ENCODE data around the gene CEP89. TPM values are rescaled to one million over a fixed set of nuclear protein-coding genes. Genes with fewer than 3 reads are reported as not detected.

CEP89 gene
- total RNA-seq, 4 donors from 2014 or later = 8.8 to 19.8 (median 14.0) TPM

DNA sequence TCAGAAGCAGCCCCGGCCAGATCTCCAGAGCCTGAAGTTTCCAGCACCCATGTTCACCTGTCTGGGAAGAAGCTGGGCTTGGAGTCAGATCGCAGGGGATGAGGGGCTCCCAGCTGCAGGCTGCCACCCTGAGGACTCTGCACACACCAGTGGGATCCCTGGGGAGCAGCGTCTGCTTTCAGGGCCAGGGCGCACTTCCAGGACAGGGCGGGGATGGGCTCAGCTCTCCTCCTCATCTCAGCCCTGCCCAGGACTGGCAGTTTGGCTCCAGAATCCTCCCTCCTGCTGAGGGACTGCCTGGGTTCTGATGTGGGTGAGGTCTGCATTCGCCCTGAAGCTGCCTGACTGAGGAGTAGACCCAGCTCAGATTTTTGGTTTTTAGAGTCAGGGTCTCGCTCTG lies 105.7 kb downstream of the CEP89 start:
- peaks cover 0 to 10% (median 0%) of the 10 kb centered on the region in 4 donors for H3K4me1 ChIP-seq
- H3K27me3 ChIP-seq = no peaks in the 10 kb centered on the region
- no peaks in the 10 kb centered on the region for H3K9me3 ChIP-seq
- H3K27ac ChIP-seq = no peak overlapping the region
- peak in 1 of 3 donors; percentile 36 for DNase-seq
- peak overlapping the region in 2 of 4 donors; percentile 47 to 54 for H3K4me3 ChIP-seq
- peaks cover 0 to 36% (median 0%) of the 10 kb centered on the region in 3 donors for H3K36me3 ChIP-seq
- no peak for TF ChIP-seq POLR2A (IDR thresholded peaks at IDR 0.05)
- TF ChIP-seq, protein P1, sequence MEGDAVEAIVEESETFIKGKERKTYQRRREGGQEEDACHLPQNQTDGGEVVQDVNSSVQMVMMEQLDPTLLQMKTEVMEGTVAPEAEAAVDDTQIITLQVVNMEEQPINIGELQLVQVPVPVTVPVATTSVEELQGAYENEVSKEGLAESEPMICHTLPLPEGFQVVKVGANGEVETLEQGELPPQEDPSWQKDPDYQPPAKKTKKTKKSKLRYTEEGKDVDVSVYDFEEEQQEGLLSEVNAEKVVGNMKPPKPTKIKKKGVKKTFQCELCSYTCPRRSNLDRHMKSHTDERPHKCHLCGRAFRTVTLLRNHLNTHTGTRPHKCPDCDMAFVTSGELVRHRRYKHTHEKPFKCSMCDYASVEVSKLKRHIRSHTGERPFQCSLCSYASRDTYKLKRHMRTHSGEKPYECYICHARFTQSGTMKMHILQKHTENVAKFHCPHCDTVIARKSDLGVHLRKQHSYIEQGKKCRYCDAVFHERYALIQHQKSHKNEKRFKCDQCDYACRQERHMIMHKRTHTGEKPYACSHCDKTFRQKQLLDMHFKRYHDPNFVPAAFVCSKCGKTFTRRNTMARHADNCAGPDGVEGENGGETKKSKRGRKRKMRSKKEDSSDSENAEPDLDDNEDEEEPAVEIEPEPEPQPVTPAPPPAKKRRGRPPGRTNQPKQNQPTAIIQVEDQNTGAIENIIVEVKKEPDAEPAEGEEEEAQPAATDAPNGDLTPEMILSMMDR (IDR thresholded peaks at IDR 0.05) = no peak

DNA sequence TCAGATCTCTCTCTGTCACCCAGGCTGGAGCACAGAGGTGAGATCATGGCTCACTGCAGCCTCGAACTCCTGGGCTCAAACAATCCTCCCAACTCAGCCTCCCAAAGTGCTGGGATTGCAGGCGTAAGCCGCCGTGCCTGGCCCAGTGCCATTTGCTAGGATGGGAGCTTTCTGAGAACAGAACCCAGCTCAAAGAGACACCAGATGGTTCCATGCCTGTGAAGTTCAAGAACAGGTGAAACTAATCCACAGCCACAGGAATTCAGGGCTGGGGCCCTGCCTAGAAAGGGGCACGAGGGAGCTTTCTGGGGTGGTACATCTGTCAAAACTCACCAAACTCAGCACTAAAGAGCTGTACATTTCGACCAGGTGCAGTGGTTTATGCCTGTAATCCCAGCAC lies 106.4 kb downstream of the CEP89 start:
- peak in 1 of 3 donors; percentile 9 for DNase-seq
- Histone ChIP-seq H3K27ac (no peak overlapping the region), H3K4me3 (peak overlapping the region in 1 of 4 donors; percentile 54), H3K9me3 (no peaks in the 10 kb centered on the region), H3K27me3 (no peaks in the 10 kb centered on the region), H3K36me3 (peaks cover 0 to 43% (median 0%) of the 10 kb centered on the region in 3 donors), H3K4me1 (peaks cover 0 to 3% (median 0%) of the 10 kb centered on the region in 4 donors)
- TF ChIP-seq POLR2A (IDR thresholded peaks at IDR 0.05) = no peak
- TF ChIP-seq, protein P1 (IDR thresholded peaks at IDR 0.05) = no peak

DNA sequence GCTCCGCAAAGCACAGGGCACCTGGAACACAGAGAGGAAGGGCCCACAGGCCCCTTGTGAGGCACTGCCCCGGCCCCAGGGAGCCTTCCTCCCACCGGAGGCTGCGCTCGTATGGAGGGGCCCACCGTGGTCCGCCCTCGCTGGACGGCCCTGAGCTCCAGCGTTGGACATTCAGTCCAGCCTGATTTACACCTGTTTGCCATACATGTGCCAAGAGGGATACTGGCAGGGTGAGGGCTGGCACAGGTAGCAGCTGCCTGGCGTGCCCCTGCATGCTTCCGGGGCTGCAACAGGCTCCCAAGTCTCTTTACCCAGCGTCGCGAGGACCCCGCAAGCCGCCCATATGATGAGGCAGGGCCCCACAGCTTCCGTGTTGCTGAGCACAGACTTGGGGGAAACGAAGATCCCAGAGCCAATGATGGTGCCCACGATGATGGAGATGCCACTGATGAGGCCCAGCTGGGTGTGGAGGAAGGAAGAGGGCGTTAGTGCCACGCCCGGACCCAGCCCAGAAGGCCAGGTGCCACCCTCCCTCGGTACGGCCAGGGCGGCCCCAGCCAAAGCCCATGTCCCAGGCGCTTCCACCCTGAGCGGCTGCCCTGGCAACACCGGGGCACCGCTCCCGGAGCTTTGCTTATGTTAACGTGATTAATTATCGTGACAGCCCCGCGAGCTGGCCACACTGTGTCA lies 107.3 kb downstream of the CEP89 start:
- peaks cover 0 to 52% (median 0%) of the 10 kb centered on the region in 3 donors for H3K36me3 ChIP-seq
- H3K4me3 ChIP-seq = peak overlapping the region in 1 of 4 donors; percentile 54
- peak in 1 of 3 donors; percentile 44 for DNase-seq
- H3K27me3 ChIP-seq = no peaks in the 10 kb centered on the region
- H3K9me3 ChIP-seq = no peaks in the 10 kb centered on the region
- TF ChIP-seq, protein P1 (IDR thresholded peaks at IDR 0.05) = no peak
- no peak for TF ChIP-seq POLR2A (IDR thresholded peaks at IDR 0.05)
- no peaks in the 10 kb centered on the region for H3K4me1 ChIP-seq
- no peak overlapping the region for H3K27ac ChIP-seq

DNA sequence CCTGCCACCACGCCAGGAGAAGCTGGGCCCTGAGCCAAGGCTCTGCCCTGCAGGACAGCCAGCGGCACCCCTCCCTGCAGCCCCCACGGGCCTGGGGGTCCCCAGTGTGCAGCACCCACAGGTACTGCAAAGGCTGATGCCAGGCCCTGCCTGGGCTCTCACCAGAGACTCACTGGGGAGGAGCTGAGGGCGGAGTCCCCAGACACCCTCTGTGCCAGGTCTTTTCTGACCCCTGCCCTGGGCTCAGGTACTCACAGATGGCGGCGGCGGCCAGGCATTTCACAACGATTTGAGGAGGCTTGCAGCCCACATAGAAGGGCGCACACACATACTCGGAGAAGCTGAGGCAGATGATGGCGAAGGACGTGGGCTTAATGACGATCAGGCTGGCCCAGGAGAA lies 107.9 kb downstream of the CEP89 start:
- Histone ChIP-seq H3K27ac (no peak overlapping the region), H3K36me3 (peaks cover 0 to 57% (median 0%) of the 10 kb centered on the region in 3 donors), H3K9me3 (no peaks in the 10 kb centered on the region), H3K4me1 (no peaks in the 10 kb centered on the region), H3K27me3 (no peaks in the 10 kb centered on the region), H3K4me3 (no peak overlapping the region)
- TF ChIP-seq POLR2A (IDR thresholded peaks at IDR 0.05) = no peak
- TF ChIP-seq, protein P1 (IDR thresholded peaks at IDR 0.05) = no peak
- DNase-seq = no peak

DNA sequence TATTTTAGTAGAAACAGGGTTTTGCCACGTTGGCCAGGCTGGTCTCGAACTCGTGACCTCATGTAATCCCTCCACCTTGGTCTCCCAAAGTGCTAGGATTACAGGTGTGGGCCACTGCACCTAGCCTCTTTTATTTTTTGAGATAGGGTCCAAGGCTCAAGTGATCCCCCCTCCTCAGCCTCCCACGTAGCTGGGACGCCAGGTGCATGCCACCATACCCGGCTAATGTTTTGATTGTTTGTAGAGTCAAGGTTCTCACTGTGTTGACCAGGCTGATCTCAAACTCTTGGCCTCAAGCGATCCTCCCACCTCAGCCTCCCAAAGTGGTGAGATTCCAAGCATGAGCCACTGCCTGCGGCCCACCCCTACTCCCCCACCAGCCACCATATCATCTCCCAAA lies 108.5 kb downstream of the CEP89 start:
- Histone ChIP-seq H3K9me3 (no peaks in the 10 kb centered on the region), H3K4me1 (no peaks in the 10 kb centered on the region), H3K4me3 (no peak overlapping the region), H3K27ac (no peak overlapping the region), H3K27me3 (no peaks in the 10 kb centered on the region), H3K36me3 (peaks cover 0 to 61% (median 0%) of the 10 kb centered on the region in 3 donors)
- TF ChIP-seq POLR2A (IDR thresholded peaks at IDR 0.05) = no peak
- TF ChIP-seq, protein P1 (IDR thresholded peaks at IDR 0.05) = no peak
- no peak for DNase-seq
